ENCODE measurements around the gene RNU6-1.

The RNU6-1 gene

DNA sequence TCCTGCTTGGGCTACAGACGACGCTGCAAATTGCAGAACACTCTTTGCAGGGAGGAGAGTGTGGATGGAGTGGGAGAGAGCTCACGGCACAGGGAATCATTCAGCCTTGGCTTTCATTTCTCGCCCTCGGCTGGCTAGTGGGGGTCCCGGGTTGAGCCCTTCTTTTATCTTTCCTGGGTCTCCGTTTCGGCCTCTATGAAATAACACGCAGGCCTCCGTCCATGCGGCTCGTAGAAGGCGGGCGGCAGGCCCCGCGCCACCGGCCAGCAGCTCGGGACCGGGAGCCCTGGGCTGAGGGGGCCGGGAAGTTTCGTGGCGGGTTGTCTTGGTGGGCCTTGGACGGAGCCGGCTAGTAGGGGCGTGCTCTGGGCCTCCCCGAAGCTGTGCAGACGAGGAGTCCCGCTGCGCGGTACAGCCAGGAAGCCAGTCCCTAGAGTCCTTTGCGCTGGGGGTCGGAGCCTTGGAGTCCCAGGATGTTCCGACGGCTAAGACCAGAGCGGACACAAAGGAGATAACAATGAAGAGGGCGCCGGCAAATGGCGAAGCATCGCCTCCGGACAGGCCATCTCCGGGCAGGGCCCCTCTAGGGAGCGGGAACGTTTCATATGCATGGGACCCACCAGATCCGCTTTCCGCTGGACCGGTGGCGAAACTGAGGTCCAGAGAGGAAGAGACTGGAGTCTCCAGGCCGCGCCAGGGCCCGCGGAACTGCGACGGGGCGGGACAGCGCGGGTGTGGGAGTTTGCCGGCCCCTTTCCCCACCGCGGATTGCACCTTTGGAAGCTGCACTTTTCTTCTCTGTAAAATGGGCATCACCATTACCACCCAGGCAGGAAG lies 4.3 kb downstream of the RNU6-1 start:
- Histone ChIP-seq H3K36me3 (ENCODE audit: control insufficient read depth in 4 of 4, insufficient read depth in 4 of 4, low read length in 3 of 4) (no peaks in the 10 kb centered on the region), H3K9me3 (ENCODE audit: control extremely low read depth in 1 of 5, control insufficient read depth in 4 of 5, insufficient read depth in 2 of 5, low read depth in 1 of 5, low read length in 4 of 5) (no peaks in the 10 kb centered on the region), H3K4me1 (ENCODE audit: control extremely low read depth in 1 of 4, control insufficient read depth in 4 of 4, insufficient read depth in 4 of 4, low read length in 3 of 4) (peaks cover 16 to 60% (median 54%) of the 10 kb centered on the region in 4 experiments), H3K27ac (ENCODE audit: insufficient read depth in 1 of 2, low read depth in 1 of 2, low read length in 2 of 2, poor library complexity in 1 of 2, severe bottlenecking in 2 of 2) (no peak overlapping the region), H3K27me3 (replicated peaks in 2 of 5; ENCODE audit: control insufficient read depth in 4 of 5, insufficient read depth in 5 of 5, low read length in 4 of 5) (peaks cover 12 to 65% (median 39%) of the 10 kb centered on the region in 5 experiments), H3K4me3 (ENCODE audit: control insufficient read depth in 1 of 7, extremely low read depth in 1 of 7, insufficient read depth in 4 of 7, low read depth in 2 of 7, low read length in 6 of 7) (peak overlapping the region in 6 of 7 experiments; percentile 45 to 71 (median 56))
- ChIA-PET CTCF (interaction anchor here (0.6 to 1.7 kb wide), 17 partner anchors 11 to 889 kb away, joined by 3 to 13 read pairs (median 3); no protein-coding TSS in a partner anchor), POLR2A (interaction anchor here (0.5 kb wide), 1 partner anchor 299 kb away, joined by 3 read pairs; no protein-coding TSS in a partner anchor)
- WGBS (ENCODE audit: insufficient coverage) = 2% methylated on average over 40 of the region's 59 CpGs
- peak in 1 of 3 donors; percentile 23 for DNase-seq

DNA sequence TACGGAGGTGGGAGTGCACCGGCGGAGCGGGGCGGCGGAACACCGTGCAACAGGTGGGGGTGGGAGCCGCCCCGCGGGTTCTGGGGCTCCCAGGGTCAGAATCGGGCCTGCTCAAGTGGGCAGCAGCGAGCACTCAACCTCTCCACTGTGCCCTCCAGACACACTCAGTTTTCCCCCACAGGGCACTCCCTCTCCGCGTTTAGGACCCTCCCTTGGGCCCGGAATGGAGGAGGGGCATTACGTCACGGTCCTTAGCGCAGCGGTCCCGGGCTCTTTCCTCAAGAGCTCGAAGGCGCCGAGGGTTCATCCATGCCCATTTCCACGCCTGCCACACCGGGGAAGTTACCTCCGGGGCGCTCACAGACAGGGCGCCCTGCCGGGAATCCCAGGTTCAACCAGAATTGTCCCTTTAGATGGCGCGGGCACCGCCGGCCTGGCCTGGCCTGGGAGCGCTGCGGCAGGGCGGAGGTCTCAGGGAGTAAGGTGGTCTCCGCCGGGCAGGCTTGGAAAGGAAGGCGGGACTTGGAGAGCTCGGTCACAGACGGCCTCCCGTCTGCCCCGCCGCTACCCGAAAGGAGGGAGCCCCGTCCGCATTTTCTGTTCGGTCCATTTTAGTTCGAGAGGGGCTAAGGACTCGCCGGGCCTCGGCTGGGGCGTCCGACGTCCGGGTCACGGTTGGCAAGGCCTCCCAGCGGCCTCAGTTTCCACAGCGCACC lies 5.1 kb downstream of the RNU6-1 start:
- H3K4me3 ChIP-seq (ENCODE audit: control insufficient read depth in 1 of 7, extremely low read depth in 1 of 7, insufficient read depth in 4 of 7, low read depth in 2 of 7, low read length in 6 of 7) = peak overlapping the region; percentile 12 to 71 (median 55)
- H3K27ac ChIP-seq (ENCODE audit: insufficient read depth in 1 of 2, low read depth in 1 of 2, low read length in 2 of 2, poor library complexity in 1 of 2, severe bottlenecking in 2 of 2) = no peak overlapping the region
- DNase-seq = peak in 2 of 3 donors; percentile 22 to 33
- CTCF ChIA-PET = interaction anchor here (0.6 to 1.7 kb wide), 6 partner anchors 32 to 472 kb away, joined by 3 to 13 read pairs (median 3); no protein-coding TSS in a partner anchor
- 2% methylated on average over 47 of the region's 59 CpGs for WGBS (ENCODE audit: insufficient coverage)
- H3K4me1 ChIP-seq (ENCODE audit: control extremely low read depth in 1 of 4, control insufficient read depth in 4 of 4, insufficient read depth in 4 of 4, low read length in 3 of 4) = peaks cover 16 to 61% (median 54%) of the 10 kb centered on the region in 4 experiments
- H3K36me3 ChIP-seq (ENCODE audit: control insufficient read depth in 4 of 4, insufficient read depth in 4 of 4, low read length in 3 of 4) = no peaks in the 10 kb centered on the region
- H3K27me3 ChIP-seq (replicated peaks in 2 of 5; ENCODE audit: control insufficient read depth in 4 of 5, insufficient read depth in 5 of 5, low read length in 4 of 5) = peaks cover 15 to 73% (median 42%) of the 10 kb centered on the region in 5 experiments
- POLR2A ChIA-PET = no interaction called here
- peaks cover 0 to 2% (median 0%) of the 10 kb centered on the region in 5 experiments for H3K9me3 ChIP-seq (ENCODE audit: control extremely low read depth in 1 of 5, control insufficient read depth in 4 of 5, insufficient read depth in 2 of 5, low read depth in 1 of 5, low read length in 4 of 5)

- POLR2A ChIA-PET = interaction anchor here (0.8 kb wide), 1 partner anchor 885 kb away, joined by 3 read pairs; no protein-coding TSS in a partner anchor
- no peaks in the 10 kb centered on the region for H3K36me3 ChIP-seq (ENCODE audit: control insufficient read depth in 4 of 4, insufficient read depth in 4 of 4, low read length in 3 of 4)
- H3K9me3 ChIP-seq (ENCODE audit: control extremely low read depth in 1 of 5, control insufficient read depth in 4 of 5, insufficient read depth in 2 of 5, low read depth in 1 of 5, low read length in 4 of 5) = peaks cover 0 to 2% (median 0%) of the 10 kb centered on the region in 5 experiments
- peaks cover 15 to 81% (median 48%) of the 10 kb centered on the region in 5 experiments for H3K27me3 ChIP-seq (replicated peaks in 2 of 5; ENCODE audit: control insufficient read depth in 4 of 5, insufficient read depth in 5 of 5, low read length in 4 of 5)
- H3K27ac ChIP-seq (ENCODE audit: insufficient read depth in 1 of 2, low read depth in 1 of 2, low read length in 2 of 2, poor library complexity in 1 of 2, severe bottlenecking in 2 of 2) = no peak overlapping the region
- H3K4me3 ChIP-seq (ENCODE audit: control insufficient read depth in 1 of 7, extremely low read depth in 1 of 7, insufficient read depth in 4 of 7, low read depth in 2 of 7, low read length in 6 of 7) = peak overlapping the region in 5 of 7 experiments; percentile 28 to 71 (median 55)
- DNase-seq = peak in 2 of 3 donors; percentile 49 to 65
- peaks cover 12 to 64% (median 55%) of the 10 kb centered on the region in 4 experiments for H3K4me1 ChIP-seq (ENCODE audit: control extremely low read depth in 1 of 4, control insufficient read depth in 4 of 4, insufficient read depth in 4 of 4, low read length in 3 of 4)
- WGBS (ENCODE audit: insufficient coverage) = under 1% methylated on average over 33 of the region's 44 CpGs
- CTCF ChIA-PET = no interaction called here
Measured at GRCh38 chr15:67833710-67834511, 5.9 kb downstream of the RNU6-1 start.

DNA sequence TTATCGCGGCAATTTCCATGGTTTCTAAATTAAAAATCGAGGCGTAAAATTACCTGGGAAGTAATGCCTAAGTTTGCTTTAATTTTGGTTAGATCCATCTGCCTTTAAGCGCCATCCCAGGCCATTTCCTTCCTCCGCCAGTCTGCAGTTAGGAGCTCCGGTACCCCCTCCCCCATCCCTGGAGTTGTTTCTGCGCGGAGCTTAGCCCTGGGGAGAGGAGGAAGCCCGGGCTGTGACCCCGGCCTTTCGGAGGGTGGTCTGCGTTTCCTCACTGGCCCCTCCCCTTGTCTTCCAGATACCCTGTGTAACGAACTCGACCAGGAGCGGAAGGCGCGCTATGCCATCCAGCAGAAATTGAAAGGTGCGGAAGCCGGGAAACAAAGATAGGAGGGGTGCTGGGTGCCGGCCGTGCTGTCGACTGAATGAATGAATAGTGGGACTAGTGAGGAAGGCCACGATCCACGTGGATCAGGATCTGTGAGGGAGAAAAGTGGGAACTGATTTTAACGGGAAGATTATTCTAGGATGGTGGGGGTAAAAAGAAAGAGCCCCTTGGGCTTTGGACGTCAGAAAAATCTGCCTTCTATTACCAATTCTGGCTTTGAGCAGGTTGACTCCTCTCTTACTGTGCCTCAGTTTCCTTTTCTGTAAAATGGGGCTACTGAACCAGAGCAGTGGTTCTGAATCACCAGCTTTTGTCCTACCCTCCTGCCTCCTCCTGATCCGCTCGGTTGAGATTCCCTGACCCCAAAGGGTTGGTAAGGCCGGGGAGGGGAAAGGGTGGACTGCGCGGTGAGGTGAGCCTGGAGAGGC lies 6.7 kb downstream of the RNU6-1 start:
- Histone ChIP-seq H3K27ac (ENCODE audit: insufficient read depth in 1 of 2, low read depth in 1 of 2, low read length in 2 of 2, poor library complexity in 1 of 2, severe bottlenecking in 2 of 2) (no peak overlapping the region), H3K4me1 (ENCODE audit: control extremely low read depth in 1 of 4, control insufficient read depth in 4 of 4, insufficient read depth in 4 of 4, low read length in 3 of 4) (peaks cover 11 to 64% (median 58%) of the 10 kb centered on the region in 4 experiments), H3K27me3 (replicated peaks in 2 of 5; ENCODE audit: control insufficient read depth in 4 of 5, insufficient read depth in 5 of 5, low read length in 4 of 5) (peaks cover 15 to 89% (median 51%) of the 10 kb centered on the region in 5 experiments), H3K9me3 (ENCODE audit: control extremely low read depth in 1 of 5, control insufficient read depth in 4 of 5, insufficient read depth in 2 of 5, low read depth in 1 of 5, low read length in 4 of 5) (peaks cover 0 to 2% (median 0%) of the 10 kb centered on the region in 5 experiments), H3K36me3 (ENCODE audit: control insufficient read depth in 4 of 4, insufficient read depth in 4 of 4, low read length in 3 of 4) (no peaks in the 10 kb centered on the region), H3K4me3 (ENCODE audit: control insufficient read depth in 1 of 7, extremely low read depth in 1 of 7, insufficient read depth in 4 of 7, low read depth in 2 of 7, low read length in 6 of 7) (peak overlapping the region in 5 of 7 experiments; percentile 28 to 71 (median 59))
- ChIA-PET CTCF (interaction anchor here (0.7 to 1.5 kb wide), 5 partner anchors 52 to 376 kb away, joined by 3 to 9 read pairs (median 3); no protein-coding TSS in a partner anchor), POLR2A (interaction anchor here (0.8 kb wide), 1 partner anchor 884 kb away, joined by 3 read pairs; no protein-coding TSS in a partner anchor)
- DNase-seq = peak in 2 of 3 donors; percentile 18 to 28
- WGBS (ENCODE audit: insufficient coverage) = 2% methylated on average over 18 of the region's 32 CpGs

DNA sequence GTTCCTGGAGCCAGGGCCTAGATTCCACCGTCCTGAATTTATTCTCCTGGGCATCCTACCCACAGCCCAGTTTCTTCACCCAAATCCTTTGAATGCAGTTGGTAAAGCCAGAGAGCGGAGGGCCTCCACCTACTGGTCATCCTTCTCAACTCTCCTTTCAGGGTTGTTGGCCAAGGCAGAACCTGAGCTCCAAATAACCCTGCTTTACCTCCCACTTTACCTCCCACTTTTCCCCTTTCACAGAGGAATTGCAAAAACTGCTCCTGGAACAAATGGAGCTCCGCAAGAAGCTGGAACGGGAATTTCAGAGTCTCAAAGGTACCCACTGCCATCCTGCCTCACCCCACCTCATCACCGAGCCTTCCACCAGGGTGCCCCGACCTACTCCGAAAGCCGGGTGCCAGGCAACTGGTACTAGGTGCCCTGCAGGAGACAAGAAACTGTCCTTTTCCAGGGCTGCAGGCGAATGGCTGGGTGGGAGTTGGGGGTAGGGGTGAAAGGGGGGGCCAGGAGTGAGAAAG lies 7.8 kb downstream of the RNU6-1 start:
- POLR2A ChIA-PET = no interaction called here
- H3K4me3 ChIP-seq (ENCODE audit: control insufficient read depth in 1 of 7, extremely low read depth in 1 of 7, insufficient read depth in 4 of 7, low read depth in 2 of 7, low read length in 6 of 7) = no peak overlapping the region
- H3K27ac ChIP-seq (ENCODE audit: insufficient read depth in 1 of 2, low read depth in 1 of 2, low read length in 2 of 2, poor library complexity in 1 of 2, severe bottlenecking in 2 of 2) = no peak overlapping the region
- H3K9me3 ChIP-seq (ENCODE audit: control extremely low read depth in 1 of 5, control insufficient read depth in 4 of 5, insufficient read depth in 2 of 5, low read depth in 1 of 5, low read length in 4 of 5) = peaks cover 0 to 2% (median 0%) of the 10 kb centered on the region in 5 experiments
- WGBS (ENCODE audit: insufficient coverage) = 8% methylated on average over 7 of the region's 9 CpGs
- peak in 2 of 3 donors; percentile 46 to 47 for DNase-seq
- H3K4me1 ChIP-seq (ENCODE audit: control extremely low read depth in 1 of 4, control insufficient read depth in 4 of 4, insufficient read depth in 4 of 4, low read length in 3 of 4) = peaks cover 11 to 71% (median 62%) of the 10 kb centered on the region in 4 experiments
- peaks cover 15 to 93% (median 48%) of the 10 kb centered on the region in 5 experiments for H3K27me3 ChIP-seq (replicated peaks in 2 of 5; ENCODE audit: control insufficient read depth in 4 of 5, insufficient read depth in 5 of 5, low read length in 4 of 5)
- no peaks in the 10 kb centered on the region for H3K36me3 ChIP-seq (ENCODE audit: control insufficient read depth in 4 of 4, insufficient read depth in 4 of 4, low read length in 3 of 4)
- CTCF ChIA-PET = interaction anchor here (0.5 to 2.0 kb wide), 7 partner anchors 48 to 375 kb away, joined by 3 to 9 read pairs (median 3); no protein-coding TSS in a partner anchor
